B cell (primary cell): ENCODE measurements around the gene DHH. TPM values are rescaled to one million over a fixed set of nuclear protein-coding genes. Genes with fewer than 3 reads are reported as not detected.

Source experiments
- ATAC-seq: fragments of 200-7000 bp; cut with Tn5 transposase; one replicate; pipeline ENCODE4 v1.10.0; 2021; ENCODE audit warnings: low read depth, mild to moderate bottlenecking, moderate number of reproducible peaks, moderate library complexity
- CTCF ChIA-PET: fragments of 350-600 bp; sonication (Branson Sonifier 250); formaldehyde crosslinking; loops from one replicate; lab custom pipeline; 2021; ENCODE audit warnings: antibody characterized with exemption, inconsistent platforms; lab: Charles Lee
- POLR2A ChIA-PET: fragments of 350-600 bp; sonication (Branson Sonifier 250); formaldehyde crosslinking; loops from one replicate; lab custom pipeline; 2021; ENCODE audit warnings: antibody characterized with exemption; lab: Charles Lee
- DNase-seq: peaks from one replicate; pipeline ENCODE4 v3.0.0; 2013
- H2AFZ ChIP-seq: 2 replicates; pipeline ENCODE4 v1.6.1; 2012; ENCODE audit warnings: mild to moderate bottlenecking, low read depth, low read length; ENCODE audit not compliant: insufficient read depth, poor library complexity, severe bottlenecking
- H3K27ac ChIP-seq, 2 donors: 1 replicate in 1 of 2; 2 replicates in 1 of 2; pipeline ENCODE4 v1.5.1; 2012 to 2013; ENCODE audit warnings: low read length in 2 of 2, mild to moderate bottlenecking in 2 of 2, moderate library complexity in 1 of 2
- H3K27me3 ChIP-seq, 4 experiments: fragments of 200-600 bp in 1 of 4; sonication (generic) in 1 of 4; replicated peaks in 1 of 4; 1 replicate in 2 of 4; 2 replicates in 2 of 4; pipeline versions ENCODE4 v1.6.1 to v1.7.0; 2013 to 2016; ENCODE audit warnings: low read length in 3 of 4, mild to moderate bottlenecking in 2 of 4, mixed read lengths in 1 of 4, moderate library complexity in 1 of 4; ENCODE audit not compliant: insufficient read depth in 4 of 4, control insufficient read depth in 3 of 4; ENCODE audit errors: control extremely low read depth in 1 of 4
- H3K36me3 ChIP-seq, 2 experiments: replicated peaks in 1 of 2; 1 replicate in 1 of 2; 2 replicates in 1 of 2; pipeline versions ENCODE4 v1.6.1 to v1.7.1; 2013; ENCODE audit warnings: low read length in 1 of 2; ENCODE audit not compliant: insufficient read depth in 2 of 2, control insufficient read depth in 1 of 2; ENCODE audit errors: control extremely low read depth in 1 of 2, extremely low read depth in 1 of 2
- H3K4me1 ChIP-seq, 2 donors: fragments of 200-600 bp in 1 of 2; sonication (generic) in 1 of 2; 1 replicate in 1 of 2; 2 replicates in 1 of 2; pipeline versions ENCODE4 v1.5.1 to v1.6.1; 2013 to 2017; ENCODE audit warnings: low read length in 2 of 2; ENCODE audit not compliant: control insufficient read depth in 2 of 2, insufficient read depth in 2 of 2
- H3K4me2 ChIP-seq: replicated peaks from 2 replicates; pipeline ENCODE3; 2012; ENCODE audit warnings: mild to moderate bottlenecking, low read depth, low read length; ENCODE audit not compliant: poor library complexity, severe bottlenecking
- H3K4me3 ChIP-seq, 5 experiments: fragments of 200-600 bp in 1 of 5; sonication (generic) in 1 of 5; 1 replicate in 3 of 5; 2 replicates in 2 of 5; pipeline versions ENCODE4 v1.5.1 to v1.7.0; 2011 to 2016; ENCODE audit warnings: low read length in 4 of 5, mild to moderate bottlenecking in 4 of 5, low read depth in 2 of 5, control low read depth in 1 of 5, moderate library complexity in 1 of 5; ENCODE audit not compliant: insufficient read depth in 1 of 5; ENCODE audit errors: control extremely low read depth in 1 of 5, extremely low read depth in 1 of 5
- H3K79me2 ChIP-seq: fragments of 200-600 bp; sonication (generic); one replicate; pipeline ENCODE4 v1.6.0; 2016; ENCODE audit warnings: low read length; ENCODE audit not compliant: control insufficient read depth, insufficient read depth
- H3K9ac ChIP-seq: fragments of 200-600 bp; sonication (generic); 2 replicates; pipeline ENCODE4 v1.6.1; 2017; ENCODE audit warnings: mild to moderate bottlenecking, low read length, moderate library complexity
- H3K9me3 ChIP-seq, 3 donors: one replicate each; pipeline versions ENCODE4 v1.6.1 to v1.7.1; 2013; ENCODE audit warnings: low read length in 2 of 3; ENCODE audit not compliant: control insufficient read depth in 2 of 3, insufficient read depth in 1 of 3; ENCODE audit errors: control extremely low read depth in 1 of 3
- H4K20me1 ChIP-seq: 2 replicates; pipeline ENCODE4 v1.6.0; 2012; ENCODE audit warnings: mild to moderate bottlenecking, low read length; ENCODE audit not compliant: insufficient read depth, control insufficient read depth, poor library complexity, severe bottlenecking
- H3K27ac Mint-ChIP-seq: one replicate; pipeline ENCODE4 v1.8.0; 2021; ENCODE audit warnings: mixed read lengths
- H3K27me3 Mint-ChIP-seq: one replicate; pipeline ENCODE4 v1.8.0; 2021; ENCODE audit warnings: mixed read lengths
- H3K4me1 Mint-ChIP-seq: one replicate; pipeline ENCODE4 v1.8.0; 2021; ENCODE audit warnings: mixed read lengths
- H3K4me3 Mint-ChIP-seq: one replicate; pipeline ENCODE4 v1.8.0; 2021; ENCODE audit warnings: mixed read lengths
- H3K9me3 Mint-ChIP-seq: one replicate; pipeline ENCODE4 v1.8.0; 2022; ENCODE audit warnings: mixed read lengths; ENCODE audit not compliant: insufficient read depth
- EZH2 ChIP-seq: IDR thresholded peaks from 2 replicates; pipeline ENCODE4 v1.6.1; 2012; ENCODE audit warnings: borderline replicate concordance, low read depth, mild to moderate bottlenecking, moderate library complexity, low read length; ENCODE audit not compliant: insufficient read depth, poor library complexity, severe bottlenecking
- WGBS: methylation state at CpG from one replicate; pipeline ENCODE4 v1.1.5; 2013; ENCODE audit warnings: missing lambda C conversion rate; ENCODE audit not compliant: insufficient coverage; 5-methylcytosine and 5-hydroxymethylcytosine counted together
- intact Hi-C: fragments of 100-400 bp; cut with micrococcal nuclease; formaldehyde crosslinking; loops from one replicate; pipeline ENCODE4 v1.10.0; 2022
- polyA plus RNA-seq: library from polyadenylated mRNA; depleted of rRNA; stranded (reverse); fragments of >200 nt; gene quantifications from 2 replicates; pipeline ENCODE4 v1.2.3, GENCODE V29; 2012
- total RNA-seq, 2 donors: library from RNA; stranded (reverse); fragments of 120-200 nt in 1 of 2; gene quantifications; 1 replicate in 1 of 2; 2 replicates in 1 of 2; pipeline versions ENCODE4 v1.2.3 to v1.2.4, GENCODE V29; 2013 to 2022
- TF ChIP-seq, protein P1 (sequence below): fragments of 200-600 bp; IDR thresholded peaks from one replicate; pipeline ENCODE4 v1.8.0; 2022; ENCODE audit warnings: antibody characterized with exemption, mild to moderate bottlenecking

Gene DHH
- total and polyA plus RNA-seq, 2 donors (not counting 1 experiment from before 2014, with no cell fraction given), result 0.07 to 0.81 TPM

GRCh38 chr12:49039421-49040363 is 54.9 kb downstream of the DHH start:
- H3K27me3 Mint-ChIP-seq, result no peaks in the 10 kb centered on the region
- no peak overlapping the region for H3K4me3 Mint-ChIP-seq
- no peak overlapping the region for H3K9ac ChIP-seq
- peaks cover 0 to 86% of the 10 kb centered on the region in 2 experiments for H3K36me3 ChIP-seq
- no peak overlapping the region for H3K27ac ChIP-seq
- intact Hi-C loops, result no loop called here
- no peak for ATAC-seq
- H3K4me3 ChIP-seq, result no peak overlapping the region
- H3K4me1 ChIP-seq, result no peaks in the 10 kb centered on the region
- WGBS, result 95% methylated on average over 23 of the region's 30 CpGs
- H4K20me1 ChIP-seq, result peaks cover 38% of the 10 kb centered on the region
- H2AFZ ChIP-seq, result no peak overlapping the region
- H3K9me3 ChIP-seq, result no peaks in the 10 kb centered on the region
- TF ChIP-seq, protein P1, sequence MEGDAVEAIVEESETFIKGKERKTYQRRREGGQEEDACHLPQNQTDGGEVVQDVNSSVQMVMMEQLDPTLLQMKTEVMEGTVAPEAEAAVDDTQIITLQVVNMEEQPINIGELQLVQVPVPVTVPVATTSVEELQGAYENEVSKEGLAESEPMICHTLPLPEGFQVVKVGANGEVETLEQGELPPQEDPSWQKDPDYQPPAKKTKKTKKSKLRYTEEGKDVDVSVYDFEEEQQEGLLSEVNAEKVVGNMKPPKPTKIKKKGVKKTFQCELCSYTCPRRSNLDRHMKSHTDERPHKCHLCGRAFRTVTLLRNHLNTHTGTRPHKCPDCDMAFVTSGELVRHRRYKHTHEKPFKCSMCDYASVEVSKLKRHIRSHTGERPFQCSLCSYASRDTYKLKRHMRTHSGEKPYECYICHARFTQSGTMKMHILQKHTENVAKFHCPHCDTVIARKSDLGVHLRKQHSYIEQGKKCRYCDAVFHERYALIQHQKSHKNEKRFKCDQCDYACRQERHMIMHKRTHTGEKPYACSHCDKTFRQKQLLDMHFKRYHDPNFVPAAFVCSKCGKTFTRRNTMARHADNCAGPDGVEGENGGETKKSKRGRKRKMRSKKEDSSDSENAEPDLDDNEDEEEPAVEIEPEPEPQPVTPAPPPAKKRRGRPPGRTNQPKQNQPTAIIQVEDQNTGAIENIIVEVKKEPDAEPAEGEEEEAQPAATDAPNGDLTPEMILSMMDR, result no peak
- TF ChIP-seq EZH2, result no peak
- peaks cover 2% of the 10 kb centered on the region for H3K4me1 Mint-ChIP-seq
- H3K79me2 ChIP-seq, result peaks cover 35% of the 10 kb centered on the region
- ChIA-PET POLR2A (interaction anchor here (0.6 kb wide), 1 partner anchor 156 kb away, joined by 3 read pairs; no protein-coding TSS in a partner anchor), CTCF (interaction anchor here (0.7 to 1.6 kb wide), 3 partner anchors 10 to 88 kb away, joined by 3 to 4 read pairs (median 4); no protein-coding TSS in a partner anchor)
- no peak overlapping the region for H3K4me2 ChIP-seq
- H3K27me3 ChIP-seq, result no peaks in the 10 kb centered on the region
- H3K9me3 Mint-ChIP-seq, result no peaks in the 10 kb centered on the region
- H3K27ac Mint-ChIP-seq, result no peak overlapping the region
- no peak for DNase-seq
